ENCODE data around the gene LAMA1. TPM values are rescaled to one million over a fixed set of nuclear protein-coding genes. Genes with fewer than 3 reads are reported as not detected.

The LAMA1 gene
- total RNA-seq, 6 donors from 2014 or later: 0.89 to 3.1 (median 1.5) TPM

GRCh38 chr18:7062811-7063210 lies 54.8 kb downstream of the LAMA1 start:
- H3K27me3 ChIP-seq: no peaks in the 10 kb centered on the region
- H3K4me1 ChIP-seq: no peaks in the 10 kb centered on the region
- TF ChIP-seq POLR2AphosphoS5 (IDR thresholded peaks at IDR 0.05) (no peak), POLR2A (IDR thresholded peaks at IDR 0.05) (no peak), EP300 (IDR thresholded peaks at IDR 0.05) (no peak)
- TF ChIP-seq, protein P1, sequence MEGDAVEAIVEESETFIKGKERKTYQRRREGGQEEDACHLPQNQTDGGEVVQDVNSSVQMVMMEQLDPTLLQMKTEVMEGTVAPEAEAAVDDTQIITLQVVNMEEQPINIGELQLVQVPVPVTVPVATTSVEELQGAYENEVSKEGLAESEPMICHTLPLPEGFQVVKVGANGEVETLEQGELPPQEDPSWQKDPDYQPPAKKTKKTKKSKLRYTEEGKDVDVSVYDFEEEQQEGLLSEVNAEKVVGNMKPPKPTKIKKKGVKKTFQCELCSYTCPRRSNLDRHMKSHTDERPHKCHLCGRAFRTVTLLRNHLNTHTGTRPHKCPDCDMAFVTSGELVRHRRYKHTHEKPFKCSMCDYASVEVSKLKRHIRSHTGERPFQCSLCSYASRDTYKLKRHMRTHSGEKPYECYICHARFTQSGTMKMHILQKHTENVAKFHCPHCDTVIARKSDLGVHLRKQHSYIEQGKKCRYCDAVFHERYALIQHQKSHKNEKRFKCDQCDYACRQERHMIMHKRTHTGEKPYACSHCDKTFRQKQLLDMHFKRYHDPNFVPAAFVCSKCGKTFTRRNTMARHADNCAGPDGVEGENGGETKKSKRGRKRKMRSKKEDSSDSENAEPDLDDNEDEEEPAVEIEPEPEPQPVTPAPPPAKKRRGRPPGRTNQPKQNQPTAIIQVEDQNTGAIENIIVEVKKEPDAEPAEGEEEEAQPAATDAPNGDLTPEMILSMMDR (IDR thresholded peaks at IDR 0.05): no peak
- no peak overlapping the region for H3K4me3 ChIP-seq
- DNase-seq: no peak
- no peak for ATAC-seq (ENCODE audit: low FRiP score in 2 of 2)
- no peaks in the 10 kb centered on the region for H3K36me3 ChIP-seq
- no peak overlapping the region for H3K27ac ChIP-seq
- no peaks in the 10 kb centered on the region for H3K9me3 ChIP-seq
- WGBS, 2 donors: 78 to 83% methylated on average over 5 of the region's 5 CpGs

DNA sequence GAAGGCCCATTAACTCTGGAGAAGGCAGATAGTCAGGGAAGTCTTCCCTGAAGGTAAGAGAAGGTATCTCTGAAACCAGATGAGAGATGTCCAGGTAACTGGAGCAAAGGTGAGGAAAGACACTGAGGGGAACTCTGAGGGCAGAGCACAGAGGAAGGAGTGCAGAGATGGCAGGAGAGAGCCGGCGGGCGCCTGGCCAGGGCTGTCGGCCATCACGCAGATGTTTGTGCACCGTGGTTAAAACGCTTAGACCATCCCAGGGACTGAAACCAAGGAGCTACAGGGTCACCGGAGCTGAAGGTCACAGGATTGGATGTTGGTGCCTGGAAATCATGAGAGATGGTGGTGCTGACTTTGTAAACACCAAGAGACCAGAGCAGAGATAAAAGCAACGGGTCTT lies 55.4 kb downstream of the LAMA1 start:
- no peak for ATAC-seq (ENCODE audit: low FRiP score in 2 of 2)
- no peak for TF ChIP-seq POLR2A (IDR thresholded peaks at IDR 0.05)
- no peak for TF ChIP-seq POLR2AphosphoS5 (IDR thresholded peaks at IDR 0.05)
- TF ChIP-seq EP300 (IDR thresholded peaks at IDR 0.05): no peak
- TF ChIP-seq, protein P1 (IDR thresholded peaks at IDR 0.05): no peak
- Histone ChIP-seq H3K9me3 (no peaks in the 10 kb centered on the region), H3K27ac (no peak overlapping the region), H3K4me3 (no peak overlapping the region), H3K27me3 (no peaks in the 10 kb centered on the region), H3K36me3 (no peaks in the 10 kb centered on the region), H3K4me1 (no peaks in the 10 kb centered on the region)
- WGBS, 2 donors: 74 to 78% methylated on average over 9 of the region's 9 CpGs
- peak in 1 of 2 donors; percentile 69 for DNase-seq

DNA sequence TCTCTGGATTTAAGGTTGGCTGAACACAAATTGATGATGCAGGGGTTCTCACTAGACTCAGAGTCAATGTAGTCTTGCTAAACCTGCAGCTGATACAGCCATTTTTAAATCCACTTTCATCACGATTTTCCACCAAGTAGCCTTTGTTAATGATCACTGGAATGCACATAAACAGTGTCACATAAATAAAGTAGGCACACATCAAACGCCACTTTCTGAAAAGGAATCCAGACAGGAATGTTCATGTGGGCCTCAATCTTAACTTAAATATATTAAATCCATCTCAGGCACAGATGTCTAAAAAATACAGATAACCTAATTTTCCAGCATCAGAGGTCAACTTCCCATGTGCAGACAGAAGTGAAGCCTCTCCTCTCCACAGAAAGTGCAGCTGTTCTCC lies 58.3 kb downstream of the LAMA1 start:
- Histone ChIP-seq H3K4me3 (no peak overlapping the region), H3K4me1 (no peaks in the 10 kb centered on the region), H3K9me3 (no peaks in the 10 kb centered on the region), H3K36me3 (no peaks in the 10 kb centered on the region), H3K27me3 (no peaks in the 10 kb centered on the region), H3K27ac (no peak overlapping the region)
- TF ChIP-seq, protein P1 (IDR thresholded peaks at IDR 0.05): no peak
- WGBS, 2 donors: 35 to 54% methylated on average over 2 of the region's 2 CpGs
- no peak for DNase-seq
- no peak for ATAC-seq (ENCODE audit: low FRiP score in 2 of 2)

- H3K4me3 ChIP-seq: no peak overlapping the region
- no peak overlapping the region for H3K27ac ChIP-seq
- WGBS, 2 donors: 89 to 90% methylated on average over 6 of the region's 6 CpGs
- TF ChIP-seq POLR2A (IDR thresholded peaks at IDR 0.05): no peak
- no peak for TF ChIP-seq EP300 (IDR thresholded peaks at IDR 0.05)
- TF ChIP-seq, protein P1 (IDR thresholded peaks at IDR 0.05): no peak
- no peak for TF ChIP-seq POLR2AphosphoS5 (IDR thresholded peaks at IDR 0.05)
- no peaks in the 10 kb centered on the region for H3K4me1 ChIP-seq
- no peaks in the 10 kb centered on the region for H3K27me3 ChIP-seq
- no peak for DNase-seq
- no peak for ATAC-seq (ENCODE audit: low FRiP score in 2 of 2)
- no peaks in the 10 kb centered on the region for H3K9me3 ChIP-seq
- H3K36me3 ChIP-seq: no peaks in the 10 kb centered on the region
These were observed 61.6 kb downstream of the LAMA1 start for GRCh38 chr18:7056026-7056425.

GRCh38 chr18:7049951-7050350 lies 67.6 kb downstream of the LAMA1 start:
- 71 to 73% methylated on average over 5 of the region's 5 CpGs for WGBS, 2 donors
- TF ChIP-seq, protein P1 (IDR thresholded peaks at IDR 0.05): no peak
- TF ChIP-seq POLR2A (IDR thresholded peaks at IDR 0.05) (no peak), EP300 (IDR thresholded peaks at IDR 0.05) (no peak), POLR2AphosphoS5 (IDR thresholded peaks at IDR 0.05) (no peak)
- H3K4me3 ChIP-seq: no peak overlapping the region
- ATAC-seq (ENCODE audit: low FRiP score in 2 of 2): no peak
- DNase-seq: no peak
- no peaks in the 10 kb centered on the region for H3K36me3 ChIP-seq
- H3K4me1 ChIP-seq: no peaks in the 10 kb centered on the region
- no peaks in the 10 kb centered on the region for H3K9me3 ChIP-seq
- no peaks in the 10 kb centered on the region for H3K27me3 ChIP-seq
- H3K27ac ChIP-seq: no peak overlapping the region
